ENCODE results near the gene TRPV2.
"Not testable (repeated sequence)": the region's sequence is repeated elsewhere in the genome, so short reads cannot be mapped to it uniquely, and the experiment has no call there.

TRPV2 gene

DNA sequence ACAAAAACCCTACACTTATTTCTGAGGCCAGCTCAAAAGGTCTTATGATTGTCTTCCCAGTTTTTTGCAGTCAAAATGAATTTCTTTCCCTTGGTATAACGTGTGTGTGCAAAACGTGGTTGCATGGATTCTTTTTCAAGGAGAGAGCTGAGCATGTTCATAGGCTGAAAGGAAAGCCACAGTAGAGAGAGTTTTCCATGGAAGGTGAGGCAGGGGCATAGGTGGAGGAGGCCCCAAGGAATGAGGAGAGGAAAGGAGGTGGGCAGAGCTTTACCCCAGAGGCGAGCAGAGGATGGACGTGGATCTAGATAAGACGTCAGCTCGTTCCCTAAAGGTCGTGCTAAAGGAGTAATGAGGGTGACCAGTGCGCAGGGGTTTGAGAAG lies 22.8 kb downstream of the TRPV2 start:
- peak overlapping the region; percentile 91 for H3K27ac ChIP-seq (ENCODE audit: low read depth, low read length, severe bottlenecking)
- WGBS, 2 experiments (ENCODE audit: insufficient coverage in 2 of 2), result 42 to 43% methylated on average over 8 of the region's 8 CpGs
- peak overlapping the region; percentile 34 for H3K4me3 ChIP-seq (ENCODE audit: extremely low read depth, insufficient read depth, low read length, poor library complexity, severe bottlenecking)
- H3K9me3 ChIP-seq (ENCODE audit: control insufficient read depth, low read length), result no peaks in the 10 kb centered on the region
- H3K4me1 ChIP-seq (ENCODE audit: control insufficient read depth, insufficient read depth, low read length, poor library complexity, severe bottlenecking), result peaks cover 22% of the 10 kb centered on the region
- H3K36me3 ChIP-seq (ENCODE audit: control insufficient read depth, insufficient read depth, low read length), result peaks cover 40% of the 10 kb centered on the region

DNA sequence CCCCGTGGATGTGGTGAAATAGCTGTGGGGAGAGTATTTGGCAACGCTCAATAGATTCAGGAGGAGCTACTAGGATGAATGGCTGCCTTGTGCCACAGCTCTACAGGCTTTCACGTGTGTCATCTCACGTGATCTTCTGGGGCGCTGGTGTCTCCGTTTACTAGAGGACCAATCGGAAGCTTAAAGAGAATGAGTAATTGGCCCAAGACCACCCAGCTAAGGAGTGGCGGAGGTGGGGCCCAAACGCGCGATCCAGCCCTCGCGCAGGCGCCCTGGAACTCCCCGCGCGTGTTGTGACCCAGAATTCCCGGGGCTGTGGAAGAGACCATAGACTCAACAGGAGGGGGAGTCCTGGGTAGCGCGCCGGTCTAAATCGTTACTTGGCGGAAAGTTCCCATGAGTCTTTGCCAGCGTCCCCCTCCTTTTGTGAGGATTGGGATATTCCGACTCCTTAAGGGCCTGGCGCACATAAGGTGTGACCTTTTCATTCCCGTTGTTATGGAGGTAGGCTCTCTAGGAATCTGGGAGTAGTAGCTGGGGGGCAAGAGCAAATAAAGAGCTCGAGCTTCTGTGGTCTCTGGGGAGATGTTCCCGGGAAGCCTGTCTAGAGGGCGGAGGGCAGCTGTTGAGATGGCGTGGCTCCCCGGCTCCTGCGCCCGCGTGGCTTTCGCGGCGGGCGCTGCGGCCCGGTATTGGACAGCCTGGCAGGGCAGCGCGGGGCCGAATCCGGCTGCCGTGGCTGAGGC lies 23.4 kb downstream of the TRPV2 start:
- peaks cover 45% of the 10 kb centered on the region for H3K36me3 ChIP-seq (ENCODE audit: control insufficient read depth, insufficient read depth, low read length)
- 0 to 1% methylated on average over 44 to 45 of the region's 46 CpGs for WGBS, 2 experiments (ENCODE audit: insufficient coverage in 2 of 2)
- no peaks in the 10 kb centered on the region for H3K9me3 ChIP-seq (ENCODE audit: control insufficient read depth, low read length)
- peak overlapping the region; percentile 100 for H3K4me3 ChIP-seq (ENCODE audit: extremely low read depth, insufficient read depth, low read length, poor library complexity, severe bottlenecking)
- peaks cover 22% of the 10 kb centered on the region for H3K4me1 ChIP-seq (ENCODE audit: control insufficient read depth, insufficient read depth, low read length, poor library complexity, severe bottlenecking)
- peak overlapping the region; percentile 91 for H3K27ac ChIP-seq (ENCODE audit: low read depth, low read length, severe bottlenecking)

DNA sequence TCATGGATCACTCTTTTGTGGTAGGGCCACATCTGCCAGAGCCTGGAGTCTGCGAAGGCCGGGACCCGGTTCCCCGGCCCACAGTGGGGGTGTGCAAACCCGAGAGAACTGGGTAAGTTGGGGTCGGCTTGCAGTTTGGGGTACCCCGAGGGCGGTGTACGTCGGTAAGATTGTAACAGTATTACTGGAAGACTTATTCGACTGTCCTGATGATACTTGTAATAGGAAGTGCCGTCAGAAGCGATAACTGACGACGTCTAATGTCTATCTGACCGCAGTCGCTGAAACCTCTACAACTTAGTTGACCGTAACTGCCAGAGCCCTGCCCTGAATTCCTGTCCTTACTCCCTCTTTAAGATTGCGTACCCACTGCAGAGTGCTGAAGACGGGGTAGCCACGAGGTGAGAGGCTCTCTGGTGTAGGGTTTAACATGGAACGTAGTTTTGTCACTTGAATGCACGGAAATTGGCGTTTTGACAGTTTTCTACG lies 24.0 kb downstream of the TRPV2 start:
- H3K27ac ChIP-seq (ENCODE audit: low read depth, low read length, severe bottlenecking), result peak overlapping the region; percentile 81

DNA sequence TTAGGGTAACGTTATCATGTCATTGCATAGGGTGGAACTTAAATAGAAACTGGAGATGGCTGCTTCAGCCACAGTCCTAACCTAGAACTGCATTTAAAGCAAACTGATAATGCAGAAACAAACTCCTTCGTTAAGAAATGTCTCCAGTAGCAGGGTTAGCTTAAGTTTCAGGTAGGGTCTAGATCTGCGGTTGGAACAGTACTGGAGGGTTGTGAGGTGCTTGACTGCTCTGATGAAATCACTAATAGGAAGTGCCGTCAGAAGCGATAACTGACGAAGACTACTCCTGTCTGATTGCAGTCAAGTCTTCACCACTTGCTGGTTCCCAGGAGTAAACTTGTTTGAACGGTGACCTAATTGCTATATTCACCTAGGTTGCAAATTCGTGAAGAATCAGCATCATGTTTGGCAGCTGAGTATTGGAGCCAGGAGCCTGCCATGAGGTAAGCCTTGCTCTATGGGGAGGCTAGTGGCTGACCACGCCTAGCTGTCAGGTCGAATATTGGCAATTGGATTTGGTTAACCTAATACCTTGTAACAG lies 24.5 kb downstream of the TRPV2 start:
- Histone ChIP-seq H3K4me1 (ENCODE audit: control insufficient read depth, insufficient read depth, low read length, poor library complexity, severe bottlenecking) (peaks cover 22% of the 10 kb centered on the region), H3K27ac (ENCODE audit: low read depth, low read length, severe bottlenecking) (peak overlapping the region; percentile 81), H3K4me3 (ENCODE audit: extremely low read depth, insufficient read depth, low read length, poor library complexity, severe bottlenecking) (peak overlapping the region; percentile 100), H3K36me3 (ENCODE audit: control insufficient read depth, insufficient read depth, low read length) (peaks cover 56% of the 10 kb centered on the region), H3K9me3 (ENCODE audit: control insufficient read depth, low read length) (no peaks in the 10 kb centered on the region)
- 7 to 13% methylated on average over 8 to 9 of the region's 10 CpGs for WGBS, 2 experiments (ENCODE audit: insufficient coverage in 2 of 2)

More for the DNA sequence above, 24.0 kb downstream of the TRPV2 start:
- H3K4me3 ChIP-seq (ENCODE audit: extremely low read depth, insufficient read depth, low read length, poor library complexity, severe bottlenecking), result peak overlapping the region; percentile 100
- H3K9me3 ChIP-seq (ENCODE audit: control insufficient read depth, low read length), result no peaks in the 10 kb centered on the region
- WGBS, 2 experiments (ENCODE audit: insufficient coverage in 2 of 2), result 0 to 1% methylated on average over 19 to 22 of the region's 25 CpGs
- H3K36me3 ChIP-seq (ENCODE audit: control insufficient read depth, insufficient read depth, low read length), result peaks cover 52% of the 10 kb centered on the region
- peaks cover 22% of the 10 kb centered on the region for H3K4me1 ChIP-seq (ENCODE audit: control insufficient read depth, insufficient read depth, low read length, poor library complexity, severe bottlenecking)

DNA sequence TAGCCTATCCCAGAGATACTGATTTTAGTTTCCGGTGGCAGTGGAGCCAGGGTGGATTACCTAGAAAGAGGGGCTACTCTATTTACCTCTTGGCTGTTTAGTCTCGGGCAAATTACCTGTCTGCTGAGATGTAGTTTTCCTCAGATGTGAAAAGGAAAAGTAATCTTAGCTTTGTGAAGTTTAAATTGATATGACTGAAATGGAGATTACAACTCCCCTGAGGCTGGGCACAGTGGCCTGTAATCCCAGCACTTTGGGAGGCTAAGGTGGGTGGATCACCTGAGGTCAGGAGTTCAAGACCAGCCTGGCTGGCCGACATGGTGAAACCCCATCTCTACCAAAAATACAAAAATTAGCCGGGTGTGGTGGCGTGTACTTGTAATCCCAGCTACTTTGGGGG lies 25.0 kb downstream of the TRPV2 start:
- peaks cover 22% of the 10 kb centered on the region for H3K4me1 ChIP-seq (ENCODE audit: control insufficient read depth, insufficient read depth, low read length, poor library complexity, severe bottlenecking)
- not testable (repeated sequence) for H3K27ac ChIP-seq (ENCODE audit: low read depth, low read length, severe bottlenecking); H3K9me3 ChIP-seq (ENCODE audit: control insufficient read depth, low read length)
- H3K4me3 ChIP-seq (ENCODE audit: extremely low read depth, insufficient read depth, low read length, poor library complexity, severe bottlenecking), result peak overlapping the region; percentile 100
- 60 to 61% methylated on average over 3 to 4 of the region's 5 CpGs for WGBS, 2 experiments (ENCODE audit: insufficient coverage in 2 of 2)
- H3K36me3 ChIP-seq (ENCODE audit: control insufficient read depth, insufficient read depth, low read length), result peaks cover 59% of the 10 kb centered on the region

DNA sequence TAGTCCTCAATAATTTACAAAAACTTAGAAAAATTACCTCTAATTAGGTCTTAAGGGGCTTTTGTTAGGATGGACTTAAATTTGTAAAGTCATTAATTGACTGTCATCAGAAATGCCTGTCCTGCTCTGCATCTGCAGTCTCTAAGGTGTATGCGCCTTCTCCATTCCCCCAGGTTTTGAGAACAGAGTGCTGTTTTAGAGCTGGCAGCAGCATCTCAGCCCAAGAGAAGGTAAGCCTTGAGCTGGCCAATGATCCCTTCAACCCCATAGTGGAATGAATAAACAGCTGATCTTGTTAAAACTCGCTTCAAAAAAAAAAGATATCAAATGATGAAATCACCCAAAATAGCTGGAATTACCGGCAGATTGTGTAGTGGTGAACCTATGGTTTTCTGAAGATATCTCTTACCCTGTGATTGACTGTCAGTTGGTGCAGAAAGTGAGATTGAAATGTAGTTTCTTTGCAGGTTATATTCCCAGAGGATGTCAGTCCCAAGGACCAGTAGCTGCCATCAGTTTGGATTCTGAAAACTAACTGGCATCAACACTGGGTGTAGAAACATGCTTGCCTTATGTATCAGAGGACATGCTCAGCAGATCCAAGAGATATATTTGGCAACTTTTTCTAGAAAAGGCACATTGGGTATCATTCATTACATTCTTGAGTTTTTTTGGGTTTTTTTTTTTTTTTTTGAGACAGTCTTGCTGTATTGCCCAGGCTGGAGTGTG lies 25.7 kb downstream of the TRPV2 start:
- Histone ChIP-seq H3K9me3 (ENCODE audit: control insufficient read depth, low read length) (no peaks in the 10 kb centered on the region), H3K4me1 (ENCODE audit: control insufficient read depth, insufficient read depth, low read length, poor library complexity, severe bottlenecking) (peaks cover 22% of the 10 kb centered on the region), H3K4me3 (ENCODE audit: extremely low read depth, insufficient read depth, low read length, poor library complexity, severe bottlenecking) (peak overlapping the region; percentile 100), H3K36me3 (ENCODE audit: control insufficient read depth, insufficient read depth, low read length) (peaks cover 60% of the 10 kb centered on the region), H3K27ac (ENCODE audit: low read depth, low read length, severe bottlenecking) (peak overlapping the region; percentile 41)
- 88 to 94% methylated on average over 2 to 3 of the region's 3 CpGs for WGBS, 2 experiments (ENCODE audit: insufficient coverage in 2 of 2)

DNA sequence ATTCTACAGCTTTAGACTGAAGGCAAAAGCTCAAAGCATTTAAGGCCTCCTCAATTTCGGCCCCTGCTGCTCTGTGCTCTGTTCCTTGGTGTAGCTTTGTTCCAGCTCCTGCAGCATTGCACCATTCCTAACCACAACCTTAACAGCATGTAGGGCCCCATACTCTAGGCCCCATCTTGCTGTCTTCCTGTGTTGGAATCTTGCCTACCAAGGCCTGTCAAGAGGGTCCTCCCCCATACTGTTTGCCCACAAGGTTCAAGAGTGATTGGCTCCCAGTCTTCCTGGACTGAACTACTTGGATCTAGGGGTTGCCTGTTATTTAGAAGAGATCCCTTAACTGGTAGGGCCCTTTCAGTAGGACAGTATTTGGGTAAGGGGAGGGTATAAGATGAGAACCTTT lies 26.8 kb downstream of the TRPV2 start:
- peak overlapping the region; percentile 32 for H3K27ac ChIP-seq (ENCODE audit: low read depth, low read length, severe bottlenecking)
- 70 to 71% methylated on average over 1 of the region's 1 CpG for WGBS, 2 experiments (ENCODE audit: insufficient coverage in 2 of 2)
- peaks cover 70% of the 10 kb centered on the region for H3K36me3 ChIP-seq (ENCODE audit: control insufficient read depth, insufficient read depth, low read length)
- peak overlapping the region; percentile 9 for H3K4me3 ChIP-seq (ENCODE audit: extremely low read depth, insufficient read depth, low read length, poor library complexity, severe bottlenecking)
- peaks cover 22% of the 10 kb centered on the region for H3K4me1 ChIP-seq (ENCODE audit: control insufficient read depth, insufficient read depth, low read length, poor library complexity, severe bottlenecking)
- H3K9me3 ChIP-seq (ENCODE audit: control insufficient read depth, low read length), result no peaks in the 10 kb centered on the region

DNA sequence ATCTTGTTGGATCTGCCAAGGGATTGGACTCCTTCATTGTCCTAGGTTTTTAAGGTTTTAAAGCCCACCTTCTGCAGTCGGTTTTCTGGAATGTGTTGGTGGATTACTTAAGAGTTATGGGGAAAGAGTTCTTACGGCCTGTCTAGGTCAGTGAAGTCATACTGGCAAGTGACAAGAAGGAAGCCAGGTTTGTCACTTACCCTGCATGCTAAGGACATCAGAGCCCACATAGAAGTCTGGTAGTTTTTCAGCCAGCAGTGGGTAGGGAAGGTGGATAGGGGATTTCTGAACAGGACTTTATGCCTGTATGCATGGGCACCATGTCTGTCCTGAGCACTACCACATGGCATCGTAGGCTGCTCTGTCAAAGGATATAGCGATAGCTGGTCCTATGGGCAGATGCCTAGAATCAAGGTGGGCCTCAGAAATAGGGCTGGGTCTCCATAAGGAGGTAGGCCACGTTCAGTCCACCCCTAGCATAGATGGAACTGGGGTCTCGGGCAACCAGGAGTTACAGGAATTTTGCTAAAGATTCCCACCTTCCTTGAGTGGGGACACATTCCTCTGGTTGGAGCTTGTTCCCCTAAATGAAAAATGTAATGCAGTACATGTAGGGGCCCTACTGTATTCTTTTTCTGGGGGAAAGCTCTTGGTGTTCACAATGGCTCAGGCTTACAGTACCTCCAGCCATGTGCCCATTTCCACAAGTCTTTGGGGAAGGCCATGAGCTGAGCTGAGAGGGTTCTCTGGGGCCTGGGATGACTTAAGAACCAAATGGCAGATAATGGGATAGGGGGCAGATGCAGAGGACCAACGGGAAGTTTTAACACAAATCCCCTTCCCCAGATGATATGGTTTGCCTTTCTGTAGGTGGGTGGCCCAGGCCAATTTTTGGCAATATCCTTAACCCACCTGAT lies 27.5 kb downstream of the TRPV2 start:
- WGBS, 2 experiments (ENCODE audit: insufficient coverage in 2 of 2), result 89 to 96% methylated on average over 6 to 7 of the region's 7 CpGs
- H3K27ac ChIP-seq (ENCODE audit: low read depth, low read length, severe bottlenecking), result peak overlapping the region; percentile 32
- H3K36me3 ChIP-seq (ENCODE audit: control insufficient read depth, insufficient read depth, low read length), result peaks cover 76% of the 10 kb centered on the region
- H3K9me3 ChIP-seq (ENCODE audit: control insufficient read depth, low read length), result no peaks in the 10 kb centered on the region
- H3K4me3 ChIP-seq (ENCODE audit: extremely low read depth, insufficient read depth, low read length, poor library complexity, severe bottlenecking), result no peak overlapping the region
- peaks cover 22% of the 10 kb centered on the region for H3K4me1 ChIP-seq (ENCODE audit: control insufficient read depth, insufficient read depth, low read length, poor library complexity, severe bottlenecking)

DNA sequence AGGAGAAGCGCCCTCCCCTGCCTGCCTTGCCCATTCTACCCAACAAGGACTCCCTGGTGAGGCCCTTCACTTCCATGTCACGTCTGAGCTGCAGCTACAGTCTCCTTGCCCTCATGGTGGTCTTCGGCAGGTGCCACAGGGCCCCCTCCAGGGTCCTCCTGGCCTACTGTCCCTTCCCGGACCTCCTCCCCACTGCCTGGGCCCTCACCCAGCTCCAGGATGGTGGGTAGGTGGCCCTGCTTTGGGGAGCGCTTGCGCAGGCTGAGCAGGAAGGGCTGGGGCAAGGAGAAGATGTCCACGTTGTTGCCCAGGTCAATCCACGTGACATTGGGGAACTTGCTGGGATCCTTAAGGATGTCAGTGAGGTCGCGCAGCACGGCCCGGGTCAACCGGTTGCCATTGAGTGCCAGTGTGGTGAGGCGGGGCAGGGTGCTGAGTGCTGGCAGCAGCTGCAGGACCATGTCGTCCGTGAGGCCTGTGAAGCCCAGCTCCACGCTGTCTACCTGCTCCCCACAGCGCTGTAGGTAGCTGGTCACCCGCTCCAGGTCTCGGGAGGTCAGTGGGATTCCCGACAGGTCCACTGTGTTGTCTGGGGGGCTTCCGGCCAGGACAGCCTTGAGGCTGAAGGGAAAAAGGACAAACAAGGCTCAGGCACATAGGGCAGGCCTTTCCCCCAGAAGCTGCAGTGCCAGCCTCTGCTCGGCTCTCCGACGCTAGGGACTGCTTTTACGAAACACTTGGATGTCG lies 28.3 kb downstream of the TRPV2 start:
- peaks cover 22% of the 10 kb centered on the region for H3K4me1 ChIP-seq (ENCODE audit: control insufficient read depth, insufficient read depth, low read length, poor library complexity, severe bottlenecking)
- no peaks in the 10 kb centered on the region for H3K9me3 ChIP-seq (ENCODE audit: control insufficient read depth, low read length)
- no peak overlapping the region for H3K4me3 ChIP-seq (ENCODE audit: extremely low read depth, insufficient read depth, low read length, poor library complexity, severe bottlenecking)
- peaks cover 85% of the 10 kb centered on the region for H3K36me3 ChIP-seq (ENCODE audit: control insufficient read depth, insufficient read depth, low read length)
- 92 to 95% methylated on average over 25 of the region's 27 CpGs for WGBS, 2 experiments (ENCODE audit: insufficient coverage in 2 of 2)
- H3K27ac ChIP-seq (ENCODE audit: low read depth, low read length, severe bottlenecking), result peak overlapping the region; percentile 29

Data from mesodermal cell (in vitro differentiated cells).